ENCODE data around the gene CCDC68. TPM values are rescaled to one million over a fixed set of nuclear protein-coding genes. Genes with fewer than 3 reads are reported as not detected.

CCDC68 gene
- total and polyA plus RNA-seq, 2 donors (not counting 3 experiments of a cell fraction or from before 2014, with no cell fraction given), result 0.72 to 1.0 TPM

DNA sequence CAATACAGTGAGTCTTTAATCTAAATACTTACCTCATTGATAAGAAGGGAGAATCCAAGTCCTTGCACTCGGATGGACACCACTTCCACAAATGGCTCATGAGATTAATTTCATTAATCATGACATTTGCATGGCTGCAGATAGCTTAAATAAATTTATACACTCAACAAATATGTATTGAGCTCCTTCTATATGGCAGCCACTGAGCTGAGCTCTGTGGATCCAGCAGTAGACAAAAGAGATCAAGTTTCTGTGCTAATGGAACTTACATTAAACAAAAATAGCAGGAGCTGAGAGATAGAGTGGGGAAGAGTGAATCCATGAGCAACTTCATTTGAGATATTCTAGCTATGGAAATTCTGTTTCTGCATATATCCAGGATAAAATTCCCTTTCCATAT lies 86.6 kb downstream of the CCDC68 start:
- Histone ChIP-seq H3K79me2 (ENCODE audit: control insufficient read depth, insufficient read depth, low read length) (no peaks in the 10 kb centered on the region), H3K9me3 (replicated peaks; ENCODE audit: control insufficient read depth, insufficient read depth, low read length) (no peaks in the 10 kb centered on the region), H3K9me1 (replicated peaks; ENCODE audit: control insufficient read depth, extremely low read depth, insufficient read depth, low read length) (no peaks in the 10 kb centered on the region), H3K9ac (replicated peaks; ENCODE audit: extremely low read depth, insufficient read depth, low read length) (no peak overlapping the region), H3K4me1 (ENCODE audit: control insufficient read depth, extremely low read depth, insufficient read depth, low read length) (no peaks in the 10 kb centered on the region), H4K20me1 (replicated peaks; ENCODE audit: control insufficient read depth, extremely low read depth, insufficient read depth, low read length) (no peaks in the 10 kb centered on the region), H2AFZ (ENCODE audit: low read depth, low read length) (no peak overlapping the region), H3K27me3 (ENCODE audit: control insufficient read depth in 2 of 2, insufficient read depth in 2 of 2, low read length in 2 of 2) (peaks cover 0 to 2% of the 10 kb centered on the region in 2 experiments), H3K27ac (ENCODE audit: insufficient read depth, low read depth, low read length) (no peak overlapping the region), H3K4me2 (ENCODE audit: insufficient read depth, low read length) (no peak overlapping the region), H3K36me3 (ENCODE audit: control insufficient read depth in 2 of 2, extremely low read depth in 1 of 2, insufficient read depth in 2 of 2, low read length in 2 of 2) (no peaks in the 10 kb centered on the region), H3K4me3 (replicated peaks in 1 of 3; ENCODE audit: insufficient read depth in 1 of 3, low read depth in 1 of 3, low read length in 3 of 3) (no peak overlapping the region)
- ChIA-PET POLR2A (no interaction called here), CTCF (interaction anchor here (1.3 to 1.8 kb wide), 3 partner anchors 13 to 28 kb away, joined by 3 to 5 read pairs (median 5); no protein-coding TSS in a partner anchor)
- no peak for TF ChIP-seq EZH2 (IDR thresholded peaks at IDR 0.05; ENCODE audit: borderline replicate concordance, low read depth, low read length, severe bottlenecking)
- TF ChIP-seq GATA2 (IDR thresholded peaks at IDR 0.05; ENCODE audit: insufficient read depth, insufficient read length, low read depth, low read length), result no peak
- TF ChIP-seq, protein P1, sequence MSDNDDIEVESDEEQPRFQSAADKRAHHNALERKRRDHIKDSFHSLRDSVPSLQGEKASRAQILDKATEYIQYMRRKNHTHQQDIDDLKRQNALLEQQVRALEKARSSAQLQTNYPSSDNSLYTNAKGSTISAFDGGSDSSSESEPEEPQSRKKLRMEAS (IDR thresholded peaks at IDR 0.05; ENCODE audit: insufficient read depth, insufficient read length), result no peak
- no peak for TF ChIP-seq POLR2A (IDR thresholded peaks at IDR 0.05; ENCODE audit: low read depth, low read length)
- no peak for TF ChIP-seq FOS (IDR thresholded peaks at IDR 0.05; ENCODE audit: borderline replicate concordance, insufficient read depth, low read length)
- dilution Hi-C loops (cut with MboI; ENCODE audit: extremely low pct_ligation_motif_present, low sequenced_read_pairs) (no loop called here), intact Hi-C loops (cut with micrococcal nuclease) (no loop called here)
- no peak for FAIRE-seq
- BruUV-seq (replicated peaks), result no TSS peak
- no peak for DNase-seq (ENCODE audit: low read depth, low spot score)

DNA sequence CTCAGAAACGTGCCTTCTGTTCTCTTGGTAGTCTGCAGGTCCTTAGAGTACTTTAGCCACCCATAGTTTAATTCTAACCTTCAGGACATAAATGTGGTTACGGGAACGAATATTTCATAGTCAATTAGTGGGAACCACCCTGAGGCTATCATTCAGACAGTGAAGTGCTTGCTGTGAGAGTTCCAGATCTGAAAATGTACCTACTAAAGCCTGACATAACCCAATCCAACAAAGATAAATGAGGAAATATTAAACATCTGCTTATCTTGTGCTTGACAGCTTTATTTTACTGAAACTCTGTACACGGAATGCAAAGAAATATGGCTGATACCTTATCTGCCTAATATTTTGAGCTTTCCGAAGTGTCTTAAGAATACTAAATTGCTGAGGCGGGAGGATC lies 88.0 kb downstream of the CCDC68 start:
- FAIRE-seq (no peak), DNase-seq (ENCODE audit: low read depth, low spot score) (no peak)
- Histone ChIP-seq H3K27ac (ENCODE audit: insufficient read depth, low read depth, low read length) (no peak overlapping the region), H4K20me1 (replicated peaks; ENCODE audit: control insufficient read depth, extremely low read depth, insufficient read depth, low read length) (no peaks in the 10 kb centered on the region), H3K9ac (replicated peaks; ENCODE audit: extremely low read depth, insufficient read depth, low read length) (no peak overlapping the region), H3K36me3 (ENCODE audit: control insufficient read depth in 2 of 2, extremely low read depth in 1 of 2, insufficient read depth in 2 of 2, low read length in 2 of 2) (no peaks in the 10 kb centered on the region), H3K79me2 (ENCODE audit: control insufficient read depth, insufficient read depth, low read length) (no peaks in the 10 kb centered on the region), H3K4me2 (ENCODE audit: insufficient read depth, low read length) (no peak overlapping the region), H3K27me3 (ENCODE audit: control insufficient read depth in 2 of 2, insufficient read depth in 2 of 2, low read length in 2 of 2) (no peaks in the 10 kb centered on the region), H3K9me3 (replicated peaks; ENCODE audit: control insufficient read depth, insufficient read depth, low read length) (no peaks in the 10 kb centered on the region), H3K4me3 (replicated peaks in 1 of 3; ENCODE audit: insufficient read depth in 1 of 3, low read depth in 1 of 3, low read length in 3 of 3) (no peak overlapping the region), H3K4me1 (ENCODE audit: control insufficient read depth, extremely low read depth, insufficient read depth, low read length) (no peaks in the 10 kb centered on the region), H2AFZ (ENCODE audit: low read depth, low read length) (no peak overlapping the region), H3K9me1 (replicated peaks; ENCODE audit: control insufficient read depth, extremely low read depth, insufficient read depth, low read length) (no peaks in the 10 kb centered on the region)
- BruUV-seq (replicated peaks), result no TSS peak
- intact Hi-C loops (cut with micrococcal nuclease) (no loop called here), dilution Hi-C loops (cut with MboI; ENCODE audit: extremely low pct_ligation_motif_present, low sequenced_read_pairs) (no loop called here)
- TF ChIP-seq EZH2 (IDR thresholded peaks at IDR 0.05; ENCODE audit: borderline replicate concordance, low read depth, low read length, severe bottlenecking), result no peak
- no peak for TF ChIP-seq POLR2AphosphoS5 (IDR thresholded peaks at IDR 0.05; ENCODE audit: insufficient read depth, low read depth, low read length)
- TF ChIP-seq JUN (IDR thresholded peaks at IDR 0.05; ENCODE audit: borderline replicate concordance, insufficient read depth, insufficient read length, low read depth), result no peak
- TF ChIP-seq MYC (IDR thresholded peaks at IDR 0.05; ENCODE audit: low read depth, low read length), result no peak
- TF ChIP-seq, protein P2, sequence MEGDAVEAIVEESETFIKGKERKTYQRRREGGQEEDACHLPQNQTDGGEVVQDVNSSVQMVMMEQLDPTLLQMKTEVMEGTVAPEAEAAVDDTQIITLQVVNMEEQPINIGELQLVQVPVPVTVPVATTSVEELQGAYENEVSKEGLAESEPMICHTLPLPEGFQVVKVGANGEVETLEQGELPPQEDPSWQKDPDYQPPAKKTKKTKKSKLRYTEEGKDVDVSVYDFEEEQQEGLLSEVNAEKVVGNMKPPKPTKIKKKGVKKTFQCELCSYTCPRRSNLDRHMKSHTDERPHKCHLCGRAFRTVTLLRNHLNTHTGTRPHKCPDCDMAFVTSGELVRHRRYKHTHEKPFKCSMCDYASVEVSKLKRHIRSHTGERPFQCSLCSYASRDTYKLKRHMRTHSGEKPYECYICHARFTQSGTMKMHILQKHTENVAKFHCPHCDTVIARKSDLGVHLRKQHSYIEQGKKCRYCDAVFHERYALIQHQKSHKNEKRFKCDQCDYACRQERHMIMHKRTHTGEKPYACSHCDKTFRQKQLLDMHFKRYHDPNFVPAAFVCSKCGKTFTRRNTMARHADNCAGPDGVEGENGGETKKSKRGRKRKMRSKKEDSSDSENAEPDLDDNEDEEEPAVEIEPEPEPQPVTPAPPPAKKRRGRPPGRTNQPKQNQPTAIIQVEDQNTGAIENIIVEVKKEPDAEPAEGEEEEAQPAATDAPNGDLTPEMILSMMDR (IDR thresholded peaks at IDR 0.05; ENCODE audit: extremely low read depth in 1 of 2, insufficient read depth in 1 of 2, low read depth in 1 of 2, low read length in 2 of 2), result no peak
- TF ChIP-seq POLR2A (IDR thresholded peaks at IDR 0.05; ENCODE audit: low read depth, low read length), result no peak
- TF ChIP-seq, protein P1 (IDR thresholded peaks at IDR 0.05; ENCODE audit: insufficient read depth, insufficient read length), result no peak
- no peak for TF ChIP-seq GATA2 (IDR thresholded peaks at IDR 0.05; ENCODE audit: insufficient read depth, insufficient read length, low read depth, low read length)
- no peak for TF ChIP-seq FOS (IDR thresholded peaks at IDR 0.05; ENCODE audit: borderline replicate concordance, insufficient read depth, low read length)
- ChIA-PET POLR2A (no interaction called here), CTCF (no interaction called here)
